ENCODE results near the gene MINDY3.

DNA sequence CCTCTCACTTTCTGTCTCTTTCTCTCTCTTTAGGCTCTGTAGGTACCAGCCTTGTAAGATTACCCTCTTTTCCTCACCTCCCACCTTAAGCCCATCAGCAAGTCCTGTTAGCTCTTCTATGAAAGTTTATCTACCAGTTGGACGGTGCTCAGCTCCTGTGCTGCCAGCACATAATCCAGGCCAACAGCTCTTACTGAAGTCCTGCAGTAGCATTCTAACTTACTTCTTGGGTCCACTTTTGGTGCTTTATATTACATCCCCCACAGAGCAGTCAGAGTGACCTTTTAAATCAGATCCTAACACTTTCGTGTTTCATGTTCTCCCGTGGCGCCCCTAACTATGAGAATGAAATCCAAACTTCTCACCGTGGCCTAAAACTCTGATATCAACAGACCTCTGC is 101.7 kb downstream of the MINDY3 start:
- TF ChIP-seq, protein P1, sequence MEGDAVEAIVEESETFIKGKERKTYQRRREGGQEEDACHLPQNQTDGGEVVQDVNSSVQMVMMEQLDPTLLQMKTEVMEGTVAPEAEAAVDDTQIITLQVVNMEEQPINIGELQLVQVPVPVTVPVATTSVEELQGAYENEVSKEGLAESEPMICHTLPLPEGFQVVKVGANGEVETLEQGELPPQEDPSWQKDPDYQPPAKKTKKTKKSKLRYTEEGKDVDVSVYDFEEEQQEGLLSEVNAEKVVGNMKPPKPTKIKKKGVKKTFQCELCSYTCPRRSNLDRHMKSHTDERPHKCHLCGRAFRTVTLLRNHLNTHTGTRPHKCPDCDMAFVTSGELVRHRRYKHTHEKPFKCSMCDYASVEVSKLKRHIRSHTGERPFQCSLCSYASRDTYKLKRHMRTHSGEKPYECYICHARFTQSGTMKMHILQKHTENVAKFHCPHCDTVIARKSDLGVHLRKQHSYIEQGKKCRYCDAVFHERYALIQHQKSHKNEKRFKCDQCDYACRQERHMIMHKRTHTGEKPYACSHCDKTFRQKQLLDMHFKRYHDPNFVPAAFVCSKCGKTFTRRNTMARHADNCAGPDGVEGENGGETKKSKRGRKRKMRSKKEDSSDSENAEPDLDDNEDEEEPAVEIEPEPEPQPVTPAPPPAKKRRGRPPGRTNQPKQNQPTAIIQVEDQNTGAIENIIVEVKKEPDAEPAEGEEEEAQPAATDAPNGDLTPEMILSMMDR (IDR thresholded peaks at IDR 0.05; ENCODE audit: low read depth, low read length, missing input control) = no peak
- no peak for TF ChIP-seq RAD21 (IDR thresholded peaks at IDR 0.05)
